HepG2 (cell line): ENCODE results near the gene ATP8B2. TPM values are rescaled to one million over a fixed set of nuclear protein-coding genes. Genes with fewer than 3 reads are reported as not detected.

Source experiments
- ASH2L ChIP-seq: fragments of 300-600, 200-600 bp; sonication (generic); IDR thresholded peaks from 2 replicates; pipeline ENCODE4 v1.7.0; 2017; ENCODE audit warnings: low read depth, mild to moderate bottlenecking, moderate library complexity, mixed read lengths, low read length; ENCODE audit not compliant: insufficient read length
- EHMT2 ChIP-seq: fragments of 200-600 bp; sonication (generic); IDR thresholded peaks from 2 replicates; pipeline ENCODE4 v1.7.0; 2017; ENCODE audit warnings: antibody characterized with exemption, low read depth, low read length, borderline replicate concordance
- KLF11 ChIP-seq: IDR thresholded peaks from 2 replicates; pipeline ENCODE4 v1.6.1; 2016; ENCODE audit warnings: missing compliant biosample characterization
- PITX1 ChIP-seq: sonication (generic); formaldehyde crosslinking; IDR thresholded peaks from 2 replicates; pipeline ENCODE4 v1.5.1; 2020; ENCODE audit warnings: mild to moderate bottlenecking, missing genetic modification reagents
- POLR2G ChIP-seq: fragments of 200-400 bp; formaldehyde crosslinking; IDR thresholded peaks from 2 replicates; pipeline ENCODE4 v1.6.1; 2018; ENCODE audit warnings: mild to moderate bottlenecking, low read depth, low read length, moderate library complexity
- REPIN1 ChIP-seq: sonication (generic); formaldehyde crosslinking; IDR thresholded peaks from 2 replicates; pipeline ENCODE4 v1.8.0; 2022; ENCODE audit warnings: missing genetic modification reagents, low read depth, mild to moderate bottlenecking, borderline replicate concordance
- WIZ ChIP-seq: sonication (generic); formaldehyde crosslinking; IDR thresholded peaks from 2 replicates; pipeline ENCODE4 v1.5.1; 2020; ENCODE audit warnings: mild to moderate bottlenecking, missing genetic modification reagents
- ZNF788 ChIP-seq: sonication (generic); formaldehyde crosslinking; IDR thresholded peaks from 2 replicates; pipeline ENCODE4 v1.5.0; 2020; ENCODE audit warnings: mild to moderate bottlenecking, missing genetic modification reagents, borderline replicate concordance
- polyA plus RNA-seq, 8 experiments: library from polyadenylated mRNA; depleted of rRNA in 3 of 8; stranded (reverse) in 7 of 8; unstranded in 1 of 8; fragments of >200 nt; fragmentation: Illumina TruSeq in 4 of 8; extraction: Trizol in 4 of 8; gene quantifications; 2 replicates each; pipeline versions ENCODE4 v1.2.1 to v1.2.3, GENCODE V29; 2011 to 2016; ENCODE audit warnings: low read depth in 4 of 8, missing spikeins in 1 of 8, mixed read lengths in 1 of 8; ENCODE audit not compliant: insufficient read depth in 1 of 8
- total RNA-seq, 5 experiments: library from RNA; depleted of rRNA; stranded (reverse); fragments of >200 nt; fragmentation: Illumina TruSeq; extraction: Trizol; gene quantifications; 2 replicates each; pipeline ENCODE4 v1.2.3, GENCODE V29; 2016; ENCODE audit warnings: low read depth in 1 of 5
- TF ChIP-seq, protein P1 (sequence below): sonication (generic); formaldehyde crosslinking; IDR thresholded peaks from 2 replicates; pipeline ENCODE4 v1.9.0; 2021; ENCODE audit warnings: missing genetic modification reagents, borderline replicate concordance
- TF ChIP-seq, protein P2 (sequence below): sonication (generic); formaldehyde crosslinking; IDR thresholded peaks from 2 replicates; pipeline ENCODE4 v1.4.0; 2020; ENCODE audit warnings: missing genetic modification reagents
- TF ChIP-seq, protein P3 (sequence below): sonication (generic); formaldehyde crosslinking; IDR thresholded peaks from 2 replicates; pipeline ENCODE4 v1.9.0; 2022; ENCODE audit warnings: low read depth, missing genetic modification reagents
- TF ChIP-seq, protein P4 (sequence below): IDR thresholded peaks from 2 replicates; pipeline ENCODE4 v1.6.1; 2016; ENCODE audit warnings: missing compliant biosample characterization, missing genetic modification reagents, borderline replicate concordance
- TF ChIP-seq, protein P5 (sequence below): IDR thresholded peaks from 2 replicates; pipeline ENCODE4 v1.4.0; 2020; ENCODE audit warnings: mild to moderate bottlenecking, missing genetic modification reagents

ATP8B2 gene
- total and polyA plus RNA-seq, 2 of the 13 experiments (the other 11 are each of a cell fraction or from before 2014, with no cell fraction given), result 20.4 to 39.3 TPM

DNA sequence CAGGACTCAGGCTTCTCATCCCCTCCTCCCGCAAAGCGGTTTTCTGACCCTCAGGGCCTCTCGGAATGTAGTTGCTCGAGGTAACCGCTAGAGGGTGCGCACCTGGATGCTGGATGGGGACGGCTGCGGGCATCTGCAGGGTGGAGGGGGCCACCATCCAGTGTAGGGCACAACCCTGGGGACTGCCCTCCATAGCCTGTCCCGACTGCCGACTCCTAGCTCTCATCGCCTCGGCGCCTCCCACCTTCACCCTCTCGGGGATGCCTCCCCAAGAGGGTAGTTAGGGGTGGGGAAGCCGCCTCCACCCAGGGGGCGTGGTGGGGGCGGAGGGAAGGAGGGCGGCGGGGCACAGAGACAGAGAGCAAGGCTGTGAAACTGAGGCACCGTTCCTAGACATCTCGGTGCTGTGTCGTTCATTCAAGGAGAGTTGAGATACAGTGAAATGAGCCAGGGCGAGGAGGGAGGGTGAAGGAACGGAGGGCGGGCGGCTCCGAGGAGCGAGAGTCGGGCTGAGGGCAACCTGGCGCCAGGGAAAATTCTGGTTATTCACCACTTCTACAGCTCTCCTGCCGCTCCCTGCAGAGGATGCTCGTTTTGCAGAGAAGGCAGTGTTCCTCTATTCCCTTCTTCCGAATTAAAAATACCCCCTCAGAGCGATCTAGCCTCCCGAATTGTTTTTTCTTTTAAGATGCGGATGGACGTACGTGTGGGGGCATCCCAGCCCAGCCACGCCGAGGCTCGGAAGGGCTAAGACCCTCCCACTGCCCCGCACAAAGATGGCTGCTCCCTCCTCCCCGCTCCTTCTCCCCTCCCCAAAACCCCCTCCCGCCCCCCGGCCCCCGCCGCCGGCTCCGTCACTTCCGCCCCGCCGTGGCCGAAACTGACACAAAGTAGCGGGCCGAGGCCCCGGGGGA, at the start of gene ATP8B2 (continued):
- TF ChIP-seq REPIN1 (CRISPR knock-in tag), result 0 out of 2 replicates have a peak, but pooled peaks have one; percentile 48
- TF ChIP-seq ZNF788, result peak; percentile 55; the same call in 1 of the 2 replicates
- TF ChIP-seq, protein P1, sequence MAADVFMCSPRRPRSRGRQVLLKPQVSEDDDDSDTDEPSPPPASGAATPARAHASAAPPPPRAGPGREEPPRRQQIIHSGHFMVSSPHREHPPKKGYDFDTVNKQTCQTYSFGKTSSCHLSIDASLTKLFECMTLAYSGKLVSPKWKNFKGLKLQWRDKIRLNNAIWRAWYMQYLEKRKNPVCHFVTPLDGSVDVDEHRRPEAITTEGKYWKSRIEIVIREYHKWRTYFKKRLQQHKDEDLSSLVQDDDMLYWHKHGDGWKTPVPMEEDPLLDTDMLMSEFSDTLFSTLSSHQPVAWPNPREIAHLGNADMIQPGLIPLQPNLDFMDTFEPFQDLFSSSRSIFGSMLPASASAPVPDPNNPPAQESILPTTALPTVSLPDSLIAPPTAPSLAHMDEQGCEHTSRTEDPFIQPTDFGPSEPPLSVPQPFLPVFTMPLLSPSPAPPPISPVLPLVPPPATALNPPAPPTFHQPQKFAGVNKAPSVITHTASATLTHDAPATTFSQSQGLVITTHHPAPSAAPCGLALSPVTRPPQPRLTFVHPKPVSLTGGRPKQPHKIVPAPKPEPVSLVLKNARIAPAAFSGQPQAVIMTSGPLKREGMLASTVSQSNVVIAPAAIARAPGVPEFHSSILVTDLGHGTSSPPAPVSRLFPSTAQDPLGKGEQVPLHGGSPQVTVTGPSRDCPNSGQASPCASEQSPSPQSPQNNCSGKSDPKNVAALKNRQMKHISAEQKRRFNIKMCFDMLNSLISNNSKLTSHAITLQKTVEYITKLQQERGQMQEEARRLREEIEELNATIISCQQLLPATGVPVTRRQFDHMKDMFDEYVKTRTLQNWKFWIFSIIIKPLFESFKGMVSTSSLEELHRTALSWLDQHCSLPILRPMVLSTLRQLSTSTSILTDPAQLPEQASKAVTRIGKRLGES (CRISPR knock-in tag), result no peak
- no peak for TF ChIP-seq KLF11 (CRISPR knock-in tag)
- TF ChIP-seq, protein P2, sequence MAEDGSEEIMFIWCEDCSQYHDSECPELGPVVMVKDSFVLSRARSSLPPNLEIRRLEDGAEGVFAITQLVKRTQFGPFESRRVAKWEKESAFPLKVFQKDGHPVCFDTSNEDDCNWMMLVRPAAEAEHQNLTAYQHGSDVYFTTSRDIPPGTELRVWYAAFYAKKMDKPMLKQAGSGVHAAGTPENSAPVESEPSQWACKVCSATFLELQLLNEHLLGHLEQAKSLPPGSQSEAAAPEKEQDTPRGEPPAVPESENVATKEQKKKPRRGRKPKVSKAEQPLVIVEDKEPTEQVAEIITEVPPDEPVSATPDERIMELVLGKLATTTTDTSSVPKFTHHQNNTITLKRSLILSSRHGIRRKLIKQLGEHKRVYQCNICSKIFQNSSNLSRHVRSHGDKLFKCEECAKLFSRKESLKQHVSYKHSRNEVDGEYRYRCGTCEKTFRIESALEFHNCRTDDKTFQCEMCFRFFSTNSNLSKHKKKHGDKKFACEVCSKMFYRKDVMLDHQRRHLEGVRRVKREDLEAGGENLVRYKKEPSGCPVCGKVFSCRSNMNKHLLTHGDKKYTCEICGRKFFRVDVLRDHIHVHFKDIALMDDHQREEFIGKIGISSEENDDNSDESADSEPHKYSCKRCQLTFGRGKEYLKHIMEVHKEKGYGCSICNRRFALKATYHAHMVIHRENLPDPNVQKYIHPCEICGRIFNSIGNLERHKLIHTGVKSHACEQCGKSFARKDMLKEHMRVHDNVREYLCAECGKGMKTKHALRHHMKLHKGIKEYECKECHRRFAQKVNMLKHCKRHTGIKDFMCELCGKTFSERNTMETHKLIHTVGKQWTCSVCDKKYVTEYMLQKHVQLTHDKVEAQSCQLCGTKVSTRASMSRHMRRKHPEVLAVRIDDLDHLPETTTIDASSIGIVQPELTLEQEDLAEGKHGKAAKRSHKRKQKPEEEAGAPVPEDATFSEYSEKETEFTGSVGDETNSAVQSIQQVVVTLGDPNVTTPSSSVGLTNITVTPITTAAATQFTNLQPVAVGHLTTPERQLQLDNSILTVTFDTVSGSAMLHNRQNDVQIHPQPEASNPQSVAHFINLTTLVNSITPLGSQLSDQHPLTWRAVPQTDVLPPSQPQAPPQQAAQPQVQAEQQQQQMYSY, result no peak
- TF ChIP-seq PITX1, result 0 out of 2 replicates have a peak, but pooled peaks have one; percentile 21
- TF ChIP-seq EHMT2, result no peak
- 0 out of 2 replicates have a peak, but pooled peaks have one; percentile 26 for TF ChIP-seq WIZ (CRISPR knock-in tag)
- TF ChIP-seq, protein P3, sequence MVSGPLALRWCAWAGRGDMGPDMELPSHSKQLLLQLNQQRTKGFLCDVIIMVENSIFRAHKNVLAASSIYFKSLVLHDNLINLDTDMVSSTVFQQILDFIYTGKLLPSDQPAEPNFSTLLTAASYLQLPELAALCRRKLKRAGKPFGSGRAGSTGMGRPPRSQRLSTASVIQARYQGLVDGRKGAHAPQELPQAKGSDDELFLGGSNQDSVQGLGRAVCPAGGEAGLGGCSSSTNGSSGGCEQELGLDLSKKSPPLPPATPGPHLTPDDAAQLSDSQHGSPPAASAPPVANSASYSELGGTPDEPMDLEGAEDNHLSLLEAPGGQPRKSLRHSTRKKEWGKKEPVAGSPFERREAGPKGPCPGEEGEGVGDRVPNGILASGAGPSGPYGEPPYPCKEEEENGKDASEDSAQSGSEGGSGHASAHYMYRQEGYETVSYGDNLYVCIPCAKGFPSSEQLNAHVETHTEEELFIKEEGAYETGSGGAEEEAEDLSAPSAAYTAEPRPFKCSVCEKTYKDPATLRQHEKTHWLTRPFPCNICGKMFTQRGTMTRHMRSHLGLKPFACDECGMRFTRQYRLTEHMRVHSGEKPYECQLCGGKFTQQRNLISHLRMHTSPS (CRISPR knock-in tag), result peak; percentile 81
- TF ChIP-seq, protein P4, sequence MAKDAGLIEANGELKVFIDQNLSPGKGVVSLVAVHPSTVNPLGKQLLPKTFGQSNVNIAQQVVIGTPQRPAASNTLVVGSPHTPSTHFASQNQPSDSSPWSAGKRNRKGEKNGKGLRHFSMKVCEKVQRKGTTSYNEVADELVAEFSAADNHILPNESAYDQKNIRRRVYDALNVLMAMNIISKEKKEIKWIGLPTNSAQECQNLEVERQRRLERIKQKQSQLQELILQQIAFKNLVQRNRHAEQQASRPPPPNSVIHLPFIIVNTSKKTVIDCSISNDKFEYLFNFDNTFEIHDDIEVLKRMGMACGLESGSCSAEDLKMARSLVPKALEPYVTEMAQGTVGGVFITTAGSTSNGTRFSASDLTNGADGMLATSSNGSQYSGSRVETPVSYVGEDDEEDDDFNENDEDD (CRISPR knock-in tag), result peak; percentile 22; the same call in 1 of the 2 replicates
- TF ChIP-seq POLR2G, result no peak
- TF ChIP-seq, protein P5, sequence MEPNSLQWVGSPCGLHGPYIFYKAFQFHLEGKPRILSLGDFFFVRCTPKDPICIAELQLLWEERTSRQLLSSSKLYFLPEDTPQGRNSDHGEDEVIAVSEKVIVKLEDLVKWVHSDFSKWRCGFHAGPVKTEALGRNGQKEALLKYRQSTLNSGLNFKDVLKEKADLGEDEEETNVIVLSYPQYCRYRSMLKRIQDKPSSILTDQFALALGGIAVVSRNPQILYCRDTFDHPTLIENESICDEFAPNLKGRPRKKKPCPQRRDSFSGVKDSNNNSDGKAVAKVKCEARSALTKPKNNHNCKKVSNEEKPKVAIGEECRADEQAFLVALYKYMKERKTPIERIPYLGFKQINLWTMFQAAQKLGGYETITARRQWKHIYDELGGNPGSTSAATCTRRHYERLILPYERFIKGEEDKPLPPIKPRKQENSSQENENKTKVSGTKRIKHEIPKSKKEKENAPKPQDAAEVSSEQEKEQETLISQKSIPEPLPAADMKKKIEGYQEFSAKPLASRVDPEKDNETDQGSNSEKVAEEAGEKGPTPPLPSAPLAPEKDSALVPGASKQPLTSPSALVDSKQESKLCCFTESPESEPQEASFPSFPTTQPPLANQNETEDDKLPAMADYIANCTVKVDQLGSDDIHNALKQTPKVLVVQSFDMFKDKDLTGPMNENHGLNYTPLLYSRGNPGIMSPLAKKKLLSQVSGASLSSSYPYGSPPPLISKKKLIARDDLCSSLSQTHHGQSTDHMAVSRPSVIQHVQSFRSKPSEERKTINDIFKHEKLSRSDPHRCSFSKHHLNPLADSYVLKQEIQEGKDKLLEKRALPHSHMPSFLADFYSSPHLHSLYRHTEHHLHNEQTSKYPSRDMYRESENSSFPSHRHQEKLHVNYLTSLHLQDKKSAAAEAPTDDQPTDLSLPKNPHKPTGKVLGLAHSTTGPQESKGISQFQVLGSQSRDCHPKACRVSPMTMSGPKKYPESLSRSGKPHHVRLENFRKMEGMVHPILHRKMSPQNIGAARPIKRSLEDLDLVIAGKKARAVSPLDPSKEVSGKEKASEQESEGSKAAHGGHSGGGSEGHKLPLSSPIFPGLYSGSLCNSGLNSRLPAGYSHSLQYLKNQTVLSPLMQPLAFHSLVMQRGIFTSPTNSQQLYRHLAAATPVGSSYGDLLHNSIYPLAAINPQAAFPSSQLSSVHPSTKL (CRISPR knock-in tag), result peak; percentile 48
- TF ChIP-seq ASH2L, result peak; percentile 52
